NCI-H1930 (cell line): Measurements from ENCODE around the gene PIP5K1A.
"Not testable (repeated sequence)": the region's sequence is repeated elsewhere in the genome, so short reads cannot be mapped to it uniquely, and the experiment has no call there.

ENCODE experiments used
- DNase-seq, 2 experiments: peaks; one replicate each; lab custom pipeline; 2025; lab: John Stamatoyannopoulos, UW

Gene PIP5K1A

DNA sequence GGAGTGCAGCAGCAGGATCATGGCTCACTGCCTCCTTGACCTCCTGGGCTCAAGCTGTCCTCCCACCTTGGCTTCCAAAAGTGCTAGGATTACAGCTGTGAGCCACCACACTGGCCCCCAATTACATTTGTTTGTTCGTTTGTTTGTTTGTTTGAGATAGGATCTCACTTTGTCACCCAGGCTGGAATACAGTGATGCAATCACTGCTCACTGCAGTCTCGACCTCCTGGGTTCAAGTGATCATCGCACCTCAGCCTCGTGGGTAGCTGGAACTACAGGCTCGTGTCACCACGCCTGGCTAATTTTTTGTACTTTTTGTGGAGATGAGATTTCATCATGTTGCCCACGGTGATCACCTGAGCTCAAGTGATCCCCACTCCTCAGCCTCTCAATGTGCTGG is 6.3 kb upstream of the PIP5K1A start:
- no peak for DNase-seq

DNA sequence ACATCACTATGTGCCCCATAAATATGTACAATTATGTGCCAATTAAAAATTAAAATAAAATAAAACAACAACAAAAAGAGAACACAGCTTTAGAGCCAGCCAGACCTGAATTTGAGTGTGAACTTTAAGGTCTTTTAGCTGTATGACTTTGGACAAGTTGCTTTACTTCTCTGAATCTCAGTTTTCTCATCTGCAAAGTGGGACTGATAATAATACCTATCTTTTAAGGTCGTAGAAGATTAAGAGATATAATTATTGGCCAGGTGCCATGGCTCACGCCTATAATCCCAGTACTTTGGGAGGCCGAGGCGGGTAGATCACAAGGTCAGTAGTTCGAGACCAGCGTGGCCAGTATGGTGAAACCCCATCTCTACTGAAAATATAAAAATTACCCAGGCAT is 5.0 kb upstream of the PIP5K1A start:
- DNase-seq: no peak

DNA sequence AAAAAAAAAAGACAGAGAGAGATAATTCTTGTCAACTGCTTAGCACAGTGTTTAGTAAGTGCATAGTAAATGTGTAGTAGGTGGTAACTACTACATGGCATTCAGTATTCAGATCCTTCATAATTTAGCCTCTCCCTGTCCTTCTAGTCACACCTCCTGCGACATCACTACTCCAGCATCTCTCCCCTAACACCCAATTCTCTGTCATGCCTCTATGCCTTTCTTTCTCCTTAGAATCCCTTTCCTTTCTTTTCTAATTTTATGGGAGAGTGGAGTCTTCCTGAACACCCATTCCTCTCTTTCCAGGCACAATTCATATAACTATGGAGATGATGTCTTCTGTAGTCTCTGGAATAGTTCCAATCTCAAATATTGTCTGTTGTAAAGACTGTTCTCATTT is 4.5 kb upstream of the PIP5K1A start:
- no peak for DNase-seq

DNA sequence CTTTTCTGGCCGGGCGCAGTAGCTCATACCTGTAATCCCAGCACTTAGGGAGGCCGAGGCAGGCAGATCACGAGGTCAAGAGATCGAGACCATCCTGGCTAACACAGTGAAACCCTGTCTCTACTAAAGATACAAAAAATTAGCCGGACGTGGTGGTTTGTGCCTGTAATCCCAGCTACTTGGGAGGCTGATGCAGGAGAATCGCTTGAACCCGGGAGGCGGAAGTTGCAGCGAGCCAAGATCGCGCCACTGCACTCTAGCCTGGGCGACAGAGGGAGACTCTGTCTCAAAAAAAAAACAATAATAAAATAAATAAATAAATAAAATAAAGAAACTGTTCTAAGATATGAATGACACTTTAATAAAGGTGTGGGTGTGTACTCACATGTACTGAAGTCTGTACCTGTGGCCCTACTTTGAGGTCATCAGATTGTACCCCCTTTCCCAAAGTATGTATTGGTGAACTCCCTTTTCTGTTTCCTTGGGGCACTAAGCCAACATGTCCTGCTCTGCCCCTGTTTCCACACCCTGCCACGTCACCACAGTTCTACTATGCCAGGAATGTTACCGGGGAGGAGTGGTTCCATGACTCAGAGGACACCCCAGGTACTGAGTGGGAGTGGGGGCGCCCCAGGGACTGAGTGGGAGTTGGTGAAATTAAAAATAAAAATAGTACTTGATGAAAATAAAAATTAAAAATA is 3.3 kb upstream of the PIP5K1A start:
- not testable (repeated sequence) for DNase-seq

DNA sequence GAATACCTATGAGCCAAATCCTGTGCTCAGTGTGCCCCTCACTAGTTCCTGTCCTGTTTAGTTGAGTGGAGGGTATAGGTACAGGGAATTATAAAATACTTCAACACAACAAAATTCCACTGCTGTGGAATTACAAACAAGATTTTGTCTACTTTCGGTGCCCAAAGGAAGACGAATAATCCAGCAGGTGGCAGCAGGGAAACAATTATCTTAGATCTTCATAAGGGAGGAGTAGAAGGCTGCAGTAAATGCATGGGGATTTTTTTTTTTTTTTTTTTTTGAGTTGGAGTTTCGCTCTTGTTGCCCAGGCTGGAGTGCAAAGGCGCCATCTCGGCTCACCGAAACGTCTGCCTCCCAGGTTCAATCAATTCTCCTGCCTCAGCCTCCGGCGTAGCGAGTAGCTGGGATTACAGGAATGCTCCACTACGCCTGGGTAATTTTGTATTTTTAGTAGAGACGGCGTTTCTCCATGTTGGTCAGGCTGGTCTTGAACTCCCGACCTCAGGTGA is 2.0 kb upstream of the PIP5K1A start:
- DNase-seq: peak; percentile 47 to 65

DNA sequence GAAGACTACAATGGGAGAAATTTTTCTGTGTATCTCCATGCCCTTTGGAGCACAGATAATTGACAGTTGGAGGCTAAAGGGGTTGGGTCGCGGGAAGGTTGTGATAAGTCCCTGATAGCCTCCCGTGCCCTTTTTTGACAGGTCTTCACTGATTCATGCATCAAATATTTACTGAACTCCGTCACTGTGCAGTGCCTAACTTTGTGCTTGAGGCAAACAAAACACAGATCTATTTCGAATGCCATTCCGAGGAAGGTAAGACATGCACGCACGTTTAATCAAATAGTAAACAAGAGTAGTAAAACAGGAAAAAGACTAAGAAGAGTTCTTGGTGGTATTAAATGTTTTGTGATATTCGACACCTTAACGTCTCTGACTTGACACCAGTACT is 494 bp upstream of the PIP5K1A start:
- peak in 1 of 2 experiments; percentile 40 for DNase-seq

DNA sequence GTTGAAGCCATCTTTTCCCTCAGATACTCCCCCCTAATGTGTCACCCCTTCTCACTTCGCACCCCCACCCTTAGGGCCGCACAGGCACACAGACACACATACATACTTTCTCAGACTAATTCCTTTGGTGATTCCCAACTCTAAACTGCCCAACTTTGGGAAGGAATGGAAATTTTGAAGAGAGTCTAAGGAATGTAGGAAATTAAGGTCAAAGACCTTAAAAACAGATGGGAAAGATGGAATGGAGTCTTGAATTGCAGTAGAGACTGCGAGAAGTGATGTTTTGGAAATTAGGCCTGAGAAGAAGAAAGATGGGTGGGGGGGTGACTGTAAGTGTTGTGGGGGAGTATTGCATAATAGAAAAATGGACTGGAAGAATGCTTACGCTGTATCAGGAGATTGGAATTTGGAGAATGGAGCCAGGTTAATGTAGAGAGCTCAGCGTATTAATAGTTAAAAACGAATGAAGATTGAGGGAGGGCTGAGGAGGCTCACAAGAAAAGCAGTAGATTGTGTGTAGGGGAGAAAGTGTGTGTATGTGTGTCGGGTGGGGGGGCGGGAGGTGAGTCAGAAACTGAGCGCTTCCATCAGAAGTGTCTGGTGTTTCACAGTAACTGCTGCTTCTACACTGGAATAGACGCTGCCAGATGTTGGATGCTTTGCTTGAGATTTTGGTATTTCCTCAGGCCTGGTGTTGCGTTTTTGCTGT is 1.7 kb downstream of the PIP5K1A start:
- no peak for DNase-seq

DNA sequence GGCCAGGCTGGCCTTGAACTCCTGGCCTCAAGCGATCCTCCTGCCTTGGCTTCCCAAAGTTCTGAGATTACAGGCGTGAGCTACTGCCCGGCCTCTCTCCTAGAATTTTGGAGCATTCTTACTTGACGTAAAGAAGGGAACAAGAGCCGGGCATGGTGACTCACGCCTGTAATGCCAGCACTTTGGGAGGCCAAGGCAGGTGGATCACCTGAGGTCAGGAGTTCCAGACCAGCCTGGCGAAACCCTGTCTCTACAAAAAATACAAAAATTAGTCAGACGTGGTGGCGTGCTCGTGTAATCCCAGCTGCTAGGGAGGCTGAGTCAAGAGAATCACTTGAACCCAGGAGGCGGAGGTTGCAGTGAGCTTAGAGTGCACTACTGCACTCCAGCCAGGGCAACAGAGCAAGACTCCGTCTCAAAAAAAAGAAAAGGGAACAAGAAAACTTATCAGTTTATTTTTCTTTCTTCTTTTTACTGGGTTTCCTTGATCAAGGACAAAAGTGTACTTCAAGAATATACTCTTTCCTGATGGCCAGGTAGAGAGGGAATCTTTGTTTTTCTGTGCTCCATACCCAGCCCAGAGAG is 7.1 kb downstream of the PIP5K1A start:
- not testable (repeated sequence) for DNase-seq

DNA sequence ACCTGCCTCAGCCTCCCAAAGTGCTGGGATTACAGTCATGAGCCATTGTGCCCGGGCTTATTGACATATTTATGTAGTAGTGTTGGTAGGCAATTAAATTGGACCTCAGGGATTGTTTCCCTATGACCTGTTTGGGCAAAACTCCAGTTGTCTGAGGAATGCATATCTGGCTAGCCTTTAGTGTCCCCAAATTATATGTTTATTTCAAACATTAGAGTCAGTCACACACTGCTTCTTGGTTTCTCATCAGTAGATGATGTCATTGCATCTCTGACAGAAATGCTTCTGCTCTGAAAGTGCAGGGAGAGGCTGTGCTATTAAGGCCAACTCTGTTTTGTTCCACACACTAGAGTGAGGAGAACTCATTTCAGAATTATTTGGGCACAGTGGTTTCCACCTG is 12.5 kb downstream of the PIP5K1A start:
- no peak for DNase-seq

DNA sequence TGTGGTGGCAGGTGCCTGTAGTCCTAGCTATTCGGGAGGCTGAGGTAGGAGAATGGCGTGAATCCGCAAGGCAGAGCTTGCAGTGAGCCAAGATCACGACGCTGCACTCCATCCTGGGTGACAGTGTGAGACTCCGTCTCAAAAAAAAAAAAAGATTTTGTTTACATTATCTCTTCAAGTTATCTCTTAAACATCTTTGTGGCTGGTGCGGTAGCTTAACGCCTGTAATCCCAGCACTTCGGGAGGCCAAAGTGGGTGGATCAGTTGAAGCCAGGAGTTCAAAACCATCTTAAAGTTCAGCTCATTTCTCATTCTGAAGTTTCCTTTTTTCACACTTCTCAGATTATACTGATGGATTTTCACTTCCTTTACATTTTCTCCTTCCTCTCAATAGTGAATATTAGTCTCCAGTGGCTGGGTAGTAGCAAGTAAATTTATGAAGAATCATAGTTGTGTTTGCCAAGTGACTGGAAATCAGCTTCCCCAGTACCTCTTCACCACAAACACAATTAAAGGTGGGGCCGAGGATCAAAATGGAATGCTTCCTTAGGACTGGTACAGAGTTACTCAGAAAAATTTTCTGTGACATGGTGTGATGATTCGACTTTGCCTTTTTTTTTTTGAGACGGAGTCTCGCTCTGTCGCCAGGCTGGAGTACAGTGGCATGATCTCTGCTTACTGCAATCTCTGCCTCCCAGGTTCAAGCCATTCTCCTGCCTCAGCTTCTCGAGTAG is 13.8 kb downstream of the PIP5K1A start:
- DNase-seq: no peak

DNA sequence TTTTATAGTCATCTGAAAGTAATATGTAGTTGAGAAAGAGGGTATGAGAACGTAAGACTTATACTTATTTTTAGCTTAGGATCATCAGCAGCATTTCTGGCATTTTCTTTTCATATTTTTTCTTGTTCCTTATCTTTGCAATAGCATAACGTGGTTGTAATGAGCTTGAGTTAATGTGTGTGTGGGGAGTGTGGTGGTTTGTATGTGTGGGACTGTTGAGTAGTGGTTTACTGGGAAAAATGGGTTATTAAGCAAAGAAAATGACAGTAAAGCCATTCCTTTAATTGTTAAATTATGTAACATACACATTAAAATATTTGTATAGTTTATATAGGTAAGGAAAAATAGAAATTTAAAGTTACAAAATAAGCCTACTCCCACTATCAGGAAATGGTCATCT is 15.2 kb downstream of the PIP5K1A start:
- no peak for DNase-seq

DNA sequence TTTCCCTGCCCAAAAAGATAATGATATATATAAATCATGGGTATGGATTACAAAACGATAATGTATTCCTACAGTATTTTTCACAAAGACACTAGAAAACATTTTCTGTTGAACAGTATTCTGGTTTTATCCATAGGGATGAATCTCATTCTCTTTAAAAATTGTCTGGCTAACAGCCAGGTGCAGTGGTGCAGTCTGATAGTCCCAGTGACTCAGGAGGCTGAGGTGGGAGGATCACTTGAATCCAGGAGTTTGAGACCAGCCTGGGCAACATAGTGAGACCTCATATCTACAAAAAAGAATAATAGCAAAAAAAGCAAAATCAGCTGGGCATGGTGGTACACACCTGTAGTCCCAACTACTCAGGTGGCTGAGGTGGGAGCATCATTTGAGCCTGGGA is 23.3 kb downstream of the PIP5K1A start:
- no peak for DNase-seq

DNA sequence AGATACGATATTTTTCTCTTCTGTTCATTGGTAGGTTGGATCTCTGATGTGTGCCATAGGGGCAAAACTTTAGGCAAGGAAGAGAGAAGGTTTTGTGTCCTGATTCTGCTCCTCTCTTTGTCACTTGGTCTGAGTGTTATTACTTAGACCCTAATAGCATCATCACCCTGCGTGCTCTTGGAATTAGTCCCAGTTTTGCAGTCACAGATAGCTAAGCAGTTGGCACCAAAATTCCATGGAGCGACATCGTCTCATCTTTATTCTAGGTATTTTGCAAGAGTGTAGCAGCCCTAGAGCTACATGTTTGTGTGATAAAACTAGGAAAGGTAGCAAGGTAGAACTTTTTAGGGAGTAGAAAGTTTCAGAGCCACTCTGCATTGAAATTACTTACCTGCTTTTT is 23.8 kb downstream of the PIP5K1A start:
- DNase-seq: no peak

DNA sequence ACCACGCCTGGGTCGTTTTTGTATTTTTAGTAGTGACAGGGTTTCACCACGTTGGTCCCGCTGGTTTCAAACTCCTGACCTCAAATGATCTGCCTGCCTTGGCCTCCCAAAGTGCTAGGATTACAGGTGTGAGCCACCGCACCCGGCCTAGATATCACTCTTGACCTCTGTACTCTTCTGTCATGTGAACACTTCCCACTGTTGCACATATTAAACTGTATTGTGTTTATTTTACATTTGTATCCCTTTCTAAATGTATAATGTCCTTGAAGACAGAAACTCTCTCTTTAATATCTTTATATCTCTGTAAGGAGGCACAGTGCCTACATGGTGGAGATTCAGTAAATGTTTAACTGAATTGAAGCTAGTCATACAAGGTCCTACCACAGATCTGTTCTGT is 36.9 kb downstream of the PIP5K1A start:
- DNase-seq: no peak

DNA sequence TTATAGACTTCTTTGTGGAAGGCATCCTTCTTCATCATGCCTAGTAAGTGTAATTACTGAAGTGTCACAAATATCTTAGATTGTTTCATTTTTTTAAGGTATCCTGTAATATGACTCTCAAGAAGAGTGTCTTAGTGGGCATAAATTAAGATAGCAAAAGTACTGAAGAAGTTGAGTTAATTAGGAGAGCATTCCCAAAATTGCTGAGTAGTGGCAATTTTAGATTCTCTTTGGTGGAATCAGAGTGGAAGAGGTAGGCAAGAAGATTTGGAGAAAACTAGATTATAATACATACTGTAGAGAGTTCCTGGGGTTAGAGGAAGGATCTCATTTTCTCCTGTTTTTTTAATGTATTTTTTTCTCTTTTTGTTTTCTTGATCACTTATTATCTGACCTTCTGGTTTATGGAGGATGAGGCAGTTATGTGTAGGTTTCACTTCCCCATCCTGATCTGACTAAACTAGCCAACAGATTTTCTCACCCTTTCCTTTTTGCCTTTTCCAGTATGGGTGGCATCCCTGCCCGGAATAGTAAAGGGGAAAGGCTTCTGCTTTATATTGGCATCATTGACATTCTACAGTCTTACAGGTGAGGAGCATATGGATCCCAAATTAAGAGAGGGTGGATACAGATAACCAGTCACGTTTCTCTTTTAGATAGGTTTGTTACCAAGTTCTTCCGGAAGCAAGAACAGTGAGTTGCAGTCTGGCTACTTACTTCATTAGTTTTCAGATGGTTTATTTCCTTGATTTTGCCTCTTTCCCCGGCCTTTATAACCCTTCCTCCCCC is 39.5 kb downstream of the PIP5K1A start:
- DNase-seq: no peak

DNA sequence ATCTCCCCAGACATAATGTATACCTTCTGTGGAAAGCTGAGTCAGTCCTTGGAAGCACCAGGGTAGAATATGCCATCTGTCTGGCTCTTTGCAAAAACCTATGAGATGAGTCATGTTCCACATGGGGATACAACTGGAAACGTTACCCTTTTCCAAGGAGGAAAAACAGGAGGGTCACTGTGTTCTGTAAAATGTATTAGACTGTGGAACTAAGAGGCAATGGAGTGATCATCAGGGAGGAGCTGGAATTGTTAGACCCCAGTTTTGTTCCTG is 40.1 kb downstream of the PIP5K1A start:
- DNase-seq: no peak

DNA sequence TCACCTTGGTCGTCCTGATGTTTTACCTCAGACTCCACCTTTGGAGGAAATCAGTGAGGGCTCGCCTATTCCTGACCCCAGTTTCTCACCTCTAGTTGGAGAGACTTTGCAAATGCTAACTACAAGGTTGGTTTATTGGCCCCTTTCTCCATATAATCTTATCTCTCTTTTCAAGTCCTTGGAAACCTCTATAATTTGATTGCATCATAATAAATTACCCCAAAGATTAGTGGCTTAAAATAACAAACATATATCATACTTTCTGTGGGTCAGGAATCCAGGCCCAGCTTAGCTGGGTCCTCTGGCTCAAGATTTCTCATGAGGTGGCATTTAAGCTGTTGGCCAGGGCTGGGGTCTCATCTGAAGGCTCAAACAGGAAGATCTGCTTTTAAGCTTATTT is 44.1 kb downstream of the PIP5K1A start:
- DNase-seq: no peak

DNA sequence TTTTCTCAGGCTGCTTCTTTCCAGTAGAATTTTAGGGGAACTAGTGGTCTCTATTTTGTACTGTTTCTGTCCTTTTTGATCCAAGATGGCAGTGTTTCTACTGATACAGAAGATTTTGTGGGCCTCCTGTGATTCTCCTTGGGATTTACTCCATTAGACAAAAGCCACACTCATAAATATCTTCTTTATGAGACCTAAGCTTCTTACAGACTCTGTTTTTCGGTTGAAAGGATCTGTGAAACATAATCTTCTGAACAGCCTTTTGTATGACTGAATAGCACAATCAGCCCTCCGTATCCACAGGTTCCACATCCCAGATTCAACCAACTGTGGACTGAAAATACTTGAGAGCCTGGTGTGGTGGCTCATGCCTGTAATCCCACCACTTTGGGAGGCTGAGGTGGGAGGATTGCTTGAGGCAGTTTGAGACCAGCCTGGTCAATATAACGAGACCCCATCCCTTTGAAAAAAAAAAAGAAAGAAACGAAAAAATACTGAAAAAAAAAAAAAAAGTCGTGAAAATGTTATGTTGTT is 45.4 kb downstream of the PIP5K1A start:
- no peak for DNase-seq

DNA sequence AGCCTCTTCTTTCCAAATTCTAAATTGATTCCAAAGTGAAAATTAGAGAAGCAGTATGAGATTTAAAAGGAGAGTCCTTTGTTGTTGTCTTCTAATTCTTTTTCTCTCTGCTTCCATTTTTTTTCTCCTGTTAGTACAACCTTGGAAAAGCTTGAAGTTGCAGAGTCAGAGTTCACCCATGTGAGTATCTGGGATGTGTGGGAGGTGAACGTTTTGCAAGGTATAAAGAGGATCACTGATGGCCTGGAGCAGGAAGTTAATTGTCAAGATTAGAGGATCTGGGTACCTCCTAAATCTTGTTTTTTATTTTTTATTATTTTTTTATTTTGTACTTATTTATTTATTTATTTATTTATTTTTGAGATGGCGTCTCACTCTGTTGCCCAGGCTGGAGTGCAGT is 48.4 kb downstream of the PIP5K1A start:
- no peak for DNase-seq

DNA sequence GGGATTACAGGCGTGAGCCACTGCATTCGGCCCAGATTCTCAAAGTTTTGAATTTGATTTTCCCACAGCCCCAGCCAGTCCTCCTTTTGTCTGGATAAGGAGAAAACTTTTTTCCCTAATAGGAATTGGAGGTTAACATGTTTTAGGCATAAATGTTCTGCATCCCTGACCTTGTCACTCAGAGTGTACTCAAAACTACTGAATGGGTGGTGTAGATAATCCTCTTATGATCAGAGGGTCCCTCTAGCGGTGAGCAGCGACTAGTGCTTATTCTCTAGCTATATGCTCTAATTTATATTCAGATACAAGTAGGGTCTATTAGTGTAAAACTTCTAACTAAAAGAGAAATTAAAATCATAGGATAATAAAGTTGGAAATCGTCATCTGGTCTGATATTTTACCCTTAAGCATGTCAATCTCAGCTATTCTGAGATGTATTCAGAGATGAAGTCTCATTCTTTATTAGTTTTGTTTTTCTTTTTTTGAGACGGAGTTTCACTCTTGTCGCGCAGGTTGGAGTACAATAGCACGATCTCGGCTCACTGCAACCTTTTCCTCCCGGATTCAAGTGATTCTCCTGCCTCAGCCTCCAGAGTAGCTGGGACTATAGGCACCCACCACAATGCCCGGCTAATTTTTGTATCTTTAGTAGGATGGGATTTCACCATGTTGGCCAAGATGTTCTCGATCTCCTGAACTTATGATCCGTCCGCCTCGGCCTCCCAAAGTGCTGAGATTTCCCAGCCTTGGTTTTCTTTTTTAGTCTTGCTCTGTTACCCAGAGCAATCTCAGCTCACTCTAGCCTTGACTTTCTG is 53.5 kb downstream of the PIP5K1A start:
- peak; percentile 43 to 52 for DNase-seq
